ENCODE measurements around the gene PHEX.

The PHEX gene

GRCh38 chrX:22032084-22032483 is at the start of gene PHEX:
Gene PHEX (plus strand): TSS chrX:22032325. CDS start chrX:22033006, 681 bp downstream.
- no peak for DNase-seq (ENCODE audit: low read depth in 2 of 2)

GRCh38 chrX:21985332-21985777 is 46.8 kb upstream of the PHEX start:
- DNase-seq (ENCODE audit: low read depth in 2 of 2): peak; percentile 17 to 18

DNA sequence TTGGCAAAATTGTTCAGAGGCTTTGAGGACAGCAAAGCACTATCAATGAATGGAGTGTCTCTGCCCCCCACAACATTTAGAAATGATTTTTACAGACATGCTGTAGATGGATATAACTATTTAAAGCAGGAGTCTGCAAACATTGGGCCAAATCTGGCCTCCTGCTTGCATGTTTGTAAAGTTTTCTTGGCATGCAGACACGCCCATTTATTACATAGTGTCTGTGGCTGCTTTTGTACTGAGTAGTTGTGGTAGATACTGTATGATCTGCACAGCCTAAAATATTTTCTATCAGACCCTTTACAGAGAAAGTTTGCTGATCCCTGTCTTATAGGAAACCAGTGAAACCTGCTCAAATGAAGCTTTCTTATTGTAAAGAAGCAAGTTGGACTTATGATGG is 45.5 kb upstream of the PHEX start:
- no peak for DNase-seq (ENCODE audit: low read depth in 2 of 2)

DNA sequence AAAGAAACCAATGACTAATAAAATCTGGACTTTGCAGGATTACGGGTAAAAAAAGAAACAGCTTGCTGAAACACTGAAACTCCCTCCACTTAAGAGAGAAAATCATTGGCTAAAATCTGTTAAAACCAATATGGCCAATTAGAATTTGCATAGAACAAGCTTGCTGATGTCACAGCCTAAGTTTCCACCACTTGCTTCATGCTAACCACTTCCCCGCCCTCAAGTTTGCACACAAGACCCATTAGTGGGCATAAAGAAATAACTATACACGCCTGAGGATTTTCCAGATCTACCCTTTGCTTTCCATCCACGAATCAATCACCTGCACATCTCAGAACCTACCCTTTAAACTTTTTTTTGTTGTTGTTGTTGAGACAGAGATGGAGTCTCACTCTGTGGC is 42.7 kb upstream of the PHEX start:
- DNase-seq (ENCODE audit: low read depth in 2 of 2): no peak

DNA sequence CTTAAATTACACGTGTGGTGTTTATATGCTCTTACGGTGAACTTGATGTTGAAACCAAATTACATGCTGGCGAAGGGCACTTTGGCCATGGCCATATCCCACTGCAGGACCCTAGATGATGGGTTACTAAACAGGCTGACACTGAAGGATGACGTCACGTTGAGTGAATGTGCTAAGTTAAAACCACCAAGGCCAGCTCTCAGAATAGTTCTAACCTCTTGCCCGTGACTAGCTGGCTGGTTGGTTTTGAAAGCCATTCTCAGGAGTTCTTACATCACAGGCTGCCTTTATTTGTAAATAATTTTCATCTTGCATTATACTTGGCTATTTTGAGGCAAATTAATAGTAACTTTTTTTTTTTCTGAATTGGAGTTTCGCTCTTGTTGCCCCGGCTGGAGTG is 41.3 kb upstream of the PHEX start:
- no peak for DNase-seq (ENCODE audit: low read depth in 2 of 2)

GRCh38 chrX:21991504-21991903 is 40.6 kb upstream of the PHEX start:
- DNase-seq (ENCODE audit: low read depth in 2 of 2): no peak

DNA sequence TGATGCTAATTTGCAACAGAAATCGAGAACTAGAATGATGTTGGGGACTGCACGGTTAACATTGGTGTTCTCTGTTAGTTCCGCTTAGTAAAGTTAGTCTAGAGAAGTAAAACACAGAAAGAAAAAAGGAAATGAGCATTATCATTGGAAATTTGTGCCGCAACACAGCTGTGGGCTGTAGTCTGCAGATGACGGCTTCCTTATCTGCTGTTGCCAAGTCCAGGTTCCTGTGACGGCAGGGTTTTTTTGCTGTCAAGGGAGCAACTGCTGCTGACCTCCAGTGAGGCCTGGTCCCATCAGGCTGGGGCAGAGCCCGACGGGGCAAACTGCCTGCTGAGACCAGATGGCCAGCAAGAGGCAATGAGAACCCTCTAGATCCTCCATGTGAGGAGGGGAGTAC is 38.9 kb upstream of the PHEX start:
- no peak for DNase-seq (ENCODE audit: low read depth in 2 of 2)

DNA sequence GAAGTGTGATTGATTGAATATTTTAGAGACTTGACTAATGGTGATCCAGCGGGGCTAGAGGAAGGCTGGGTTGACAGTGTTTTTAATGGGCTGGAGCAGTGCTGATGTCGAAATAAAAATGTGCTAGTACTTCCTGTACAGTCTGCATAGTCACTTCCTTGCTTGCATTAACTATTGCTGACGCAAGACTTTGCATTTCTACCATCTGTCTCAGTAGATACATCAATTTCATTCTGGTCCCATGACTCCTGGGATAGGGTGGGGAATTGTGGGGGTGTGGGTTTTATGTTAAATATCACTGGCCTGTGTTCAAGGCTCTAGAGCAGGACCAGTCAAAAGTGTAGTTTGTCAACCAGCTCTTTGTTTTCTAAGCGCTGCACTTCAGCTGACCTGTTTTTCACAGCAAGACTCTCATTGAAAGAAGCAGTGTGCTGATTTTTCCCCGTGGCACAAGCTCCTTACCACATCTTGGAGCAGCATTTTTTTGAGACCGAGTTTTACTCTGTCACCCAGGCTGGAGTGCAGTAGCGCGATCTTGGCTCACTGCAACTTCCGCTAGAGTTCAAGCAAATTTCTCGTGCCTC is 35.2 kb upstream of the PHEX start:
- no peak for DNase-seq (ENCODE audit: low read depth in 2 of 2)

- DNase-seq (ENCODE audit: low read depth in 2 of 2): no peak
These were observed 34.1 kb upstream of the PHEX start for GRCh38 chrX:21998037-21998436.

- no peak for DNase-seq (ENCODE audit: low read depth in 2 of 2)
These were observed 27.3 kb upstream of the PHEX start for GRCh38 chrX:22004866-22005265.

DNA sequence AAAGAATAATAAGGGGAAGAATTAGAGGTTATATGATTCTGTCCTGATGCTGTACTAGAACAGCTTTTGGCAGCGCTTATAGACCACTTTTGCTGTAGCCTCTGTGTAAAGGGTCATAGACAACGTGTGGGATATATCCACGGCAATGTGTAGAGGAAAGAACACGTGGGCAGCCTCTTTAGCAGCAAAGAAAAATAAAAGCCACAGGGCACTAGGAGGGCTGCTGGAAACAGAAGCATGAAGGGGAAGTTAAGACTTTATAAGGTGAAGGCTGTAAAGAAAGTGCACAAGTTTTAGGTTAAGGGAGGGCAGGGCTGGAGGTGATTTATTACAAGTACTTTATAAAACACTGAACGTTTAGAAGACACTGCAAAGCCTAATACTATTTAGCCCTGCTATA is 20.1 kb upstream of the PHEX start:
- DNase-seq (ENCODE audit: low read depth in 2 of 2): no peak

GRCh38 chrX:22012931-22013330 is 19.2 kb upstream of the PHEX start:
- DNase-seq (ENCODE audit: low read depth in 2 of 2): no peak

- DNase-seq (ENCODE audit: low read depth in 2 of 2): no peak
These were observed 16.9 kb upstream of the PHEX start for GRCh38 chrX:22015139-22015750.

DNA sequence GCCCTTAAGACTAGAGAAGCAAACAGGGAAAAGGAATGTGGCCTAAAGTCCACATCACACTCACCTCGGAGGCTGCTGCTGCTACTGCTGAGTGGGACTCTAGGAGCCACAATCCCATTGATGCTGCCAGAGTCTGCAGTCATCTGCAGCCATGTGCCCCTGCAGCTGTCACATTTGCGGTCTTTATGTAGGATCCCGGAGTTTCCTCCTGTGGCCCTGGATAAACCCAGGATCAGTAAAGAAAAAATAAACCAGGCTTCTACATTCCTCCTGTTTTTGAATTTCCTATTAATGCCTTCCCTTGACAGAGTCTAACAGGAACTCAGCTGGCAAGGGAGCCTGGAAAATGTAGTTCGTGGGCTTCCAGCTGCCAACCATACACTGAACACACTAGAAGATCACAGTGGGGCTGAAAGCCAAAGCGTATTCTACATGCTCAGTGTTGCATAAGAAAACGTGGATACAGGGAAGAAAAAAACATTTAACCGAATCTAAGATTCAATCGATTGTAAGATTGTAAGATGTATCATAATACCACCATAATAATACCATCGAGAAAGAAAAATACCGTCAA is 10.3 kb upstream of the PHEX start:
- no peak for DNase-seq (ENCODE audit: low read depth in 2 of 2)

DNA sequence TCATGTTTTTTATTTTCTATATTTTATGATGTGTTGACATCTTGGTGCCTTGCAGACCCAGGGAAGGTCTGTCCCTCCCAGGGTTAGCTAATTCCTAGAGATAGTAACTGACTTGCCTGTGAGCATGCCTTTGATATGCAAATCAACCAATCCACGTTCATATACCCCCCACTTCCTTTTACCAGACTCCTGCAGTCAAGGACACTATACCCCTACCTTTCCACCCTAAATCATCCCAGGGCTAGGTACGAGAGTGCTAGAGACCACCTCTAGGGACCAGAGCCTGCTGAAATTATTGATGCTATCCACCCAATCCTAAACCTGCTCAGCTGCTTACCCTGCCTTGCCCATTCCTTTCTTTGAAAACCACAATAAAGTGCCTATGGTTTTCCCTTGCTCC is 7.5 kb upstream of the PHEX start:
- DNase-seq (ENCODE audit: low read depth in 2 of 2): no peak

DNA sequence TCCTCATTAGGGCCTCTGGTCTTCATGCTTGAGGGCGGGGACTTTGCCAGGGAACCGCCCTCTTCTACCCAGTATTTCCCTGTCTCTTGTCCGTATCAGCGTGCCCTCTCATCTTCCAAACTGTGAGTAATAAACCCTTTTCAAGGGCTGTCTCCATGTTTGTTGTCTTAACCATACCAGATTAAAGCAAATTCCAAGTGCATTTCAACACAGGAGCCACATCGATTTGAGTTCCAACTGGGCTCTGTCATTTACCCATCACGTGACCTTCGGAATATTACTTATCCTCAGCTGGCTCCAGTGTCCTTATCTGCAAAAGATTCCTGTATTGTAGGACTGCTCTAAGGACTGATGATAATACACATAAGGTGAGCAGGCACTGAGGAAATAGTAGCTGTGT is 6.4 kb upstream of the PHEX start:
- DNase-seq (ENCODE audit: low read depth in 2 of 2): no peak

DNA sequence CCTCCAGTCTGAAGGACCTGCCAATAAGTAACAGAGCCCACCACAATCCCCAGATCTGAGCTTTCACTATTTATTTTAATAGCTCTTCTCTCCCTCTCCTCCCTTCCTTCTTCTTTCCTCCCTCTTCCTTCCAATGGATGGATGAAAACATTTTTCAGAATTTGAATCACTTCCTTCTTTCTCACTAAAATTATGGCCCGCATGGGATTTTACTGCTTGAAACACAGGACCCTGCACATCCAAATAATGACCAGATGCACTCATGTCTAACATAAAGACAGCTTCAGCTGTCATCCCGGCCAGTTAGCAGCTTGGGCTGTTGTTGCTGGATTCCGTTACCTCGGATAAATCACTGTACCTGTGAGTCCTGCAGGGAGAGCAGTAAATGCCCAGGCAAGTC is 5.4 kb upstream of the PHEX start:
- no peak for DNase-seq (ENCODE audit: low read depth in 2 of 2)

DNA sequence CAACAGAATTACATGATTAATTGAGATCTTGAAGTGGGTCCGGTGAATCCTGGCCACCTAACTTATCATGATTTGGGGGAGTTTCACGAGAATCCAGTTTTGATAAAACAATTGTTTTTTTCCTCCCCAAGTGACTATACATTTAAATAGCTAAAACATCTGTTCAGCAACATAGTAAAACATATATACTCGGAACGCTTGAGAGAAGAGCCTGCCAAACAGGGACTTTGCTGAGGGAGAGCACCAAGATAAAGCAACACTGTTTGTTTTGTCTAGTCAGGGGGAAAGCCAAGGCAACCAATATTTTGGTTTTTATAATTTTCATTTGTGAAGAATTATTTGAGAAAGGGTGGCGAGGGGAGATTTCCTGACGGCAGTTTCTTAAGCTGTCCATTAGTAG is 381 bp downstream of the PHEX start:
- no peak for DNase-seq (ENCODE audit: low read depth in 2 of 2)

GRCh38 chrX:22033818-22034217 is 1.7 kb downstream of the PHEX start:
- DNase-seq (ENCODE audit: low read depth in 2 of 2): no peak

GRCh38 chrX:22035236-22035635 is 3.1 kb downstream of the PHEX start:
- no peak for DNase-seq (ENCODE audit: low read depth in 2 of 2)

DNA sequence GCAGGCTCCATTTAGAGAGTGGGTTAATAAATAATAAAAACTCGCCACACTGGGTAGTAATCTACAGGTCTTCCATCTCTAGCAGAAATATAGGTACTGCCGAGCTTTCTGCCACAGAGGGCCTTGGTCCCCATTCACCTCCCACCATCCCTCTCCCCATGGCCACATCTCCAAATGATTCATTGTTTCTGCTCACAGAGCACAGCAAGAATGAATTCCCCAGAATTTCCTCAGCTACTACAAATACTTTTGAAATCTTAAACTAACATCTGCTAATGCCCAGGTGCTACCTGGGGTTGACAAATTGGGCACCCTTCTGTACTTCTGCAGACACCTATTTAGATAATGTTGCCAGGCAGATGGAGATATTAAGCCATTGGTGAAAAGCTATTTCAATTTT is 5.1 kb downstream of the PHEX start:
- no peak for DNase-seq (ENCODE audit: low read depth in 2 of 2)

DNA sequence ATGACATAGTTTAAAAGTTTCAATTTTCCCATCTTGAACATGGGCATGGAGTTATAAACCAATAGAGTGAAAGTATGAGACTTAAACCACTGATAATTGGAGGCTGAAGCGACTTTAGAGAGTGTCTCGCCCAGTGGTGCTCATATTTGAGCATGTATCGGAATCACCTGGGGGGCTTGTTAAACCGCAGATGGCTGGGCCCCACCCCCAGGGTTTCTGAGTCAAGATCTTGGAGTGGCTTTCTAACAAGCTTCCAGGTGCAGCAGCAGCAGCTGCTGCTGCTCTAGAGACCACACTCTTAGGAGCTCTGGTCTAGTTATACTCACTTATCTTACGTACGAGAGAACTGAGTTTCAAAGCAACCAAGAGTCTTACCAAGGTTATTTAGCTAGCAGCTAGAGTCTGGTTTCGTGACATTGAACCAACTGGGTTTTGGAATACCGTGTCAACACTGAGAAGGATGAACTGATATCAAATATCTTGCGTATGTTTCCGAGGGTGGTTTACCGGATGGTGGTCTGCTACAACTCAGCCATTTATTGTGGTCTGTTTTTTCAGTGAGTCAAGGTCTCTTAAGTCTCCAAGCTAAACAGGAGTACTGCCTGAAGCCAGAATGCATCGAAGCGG is 5.9 kb downstream of the PHEX start:
- DNase-seq (ENCODE audit: low read depth in 2 of 2): no peak

GRCh38 chrX:22039541-22039940 is 7.4 kb downstream of the PHEX start:
- DNase-seq (ENCODE audit: low read depth in 2 of 2): no peak

All from stimulated activated CD8-positive, alpha-beta memory T cell treated with anti-CD3 and anti-CD28 coated beads, Interleukin-15, amount 100 ng/mL, for 4 hours (primary cell).